GM12891 (cell line): Measurements from ENCODE around the gene FBXO48.

Experiments used
- PAX5 ChIP-seq: IDR thresholded peaks from 2 replicates; pipeline ENCODE4 v1.6.1; 2011; ENCODE audit warnings: low read length, moderate library complexity, mild to moderate bottlenecking; ENCODE audit not compliant: insufficient read depth, severe bottlenecking
- POLR2A ChIP-seq: IDR thresholded peaks from 2 replicates; pipeline ENCODE4 v1.6.1; 2011; ENCODE audit warnings: low read depth, low read length, control low read depth
- POLR2AphosphoS5 ChIP-seq: IDR thresholded peaks from 2 replicates; pipeline ENCODE4 v1.6.1; 2011; ENCODE audit warnings: low read depth, low read length, control low read depth
- POU2F2 ChIP-seq: IDR thresholded peaks from 2 replicates; pipeline ENCODE4 v1.6.1; 2011; ENCODE audit warnings: low read depth, mild to moderate bottlenecking, control low read depth, low read length, moderate library complexity
- SPI1 ChIP-seq: IDR thresholded peaks from 2 replicates; pipeline ENCODE4 v1.6.1; 2011; ENCODE audit warnings: low read depth, low read length, control low read depth
- TAF1 ChIP-seq: IDR thresholded peaks from 2 replicates; pipeline ENCODE4 v1.6.1; 2011; ENCODE audit warnings: low read depth, low read length, control low read depth

- TF ChIP-seq POLR2AphosphoS5 (no peak), POLR2A (no peak), SPI1 (no peak), TAF1 (no peak), POU2F2 (no peak), PAX5 (no peak)
Observed at GRCh38 chr2:68435615-68436014, 31.5 kb downstream of the FBXO48 start.
